Activated CD4-positive, alpha-beta T cell treated with anti-CD3 and anti-CD28 coated beads, Interleukin-2, Interleukin-4, amounts not matched to agents 100 ng/mL and 50 ng/mL, durations not matched to agents 16 hours and 8 hours (primary cell): ENCODE results near the gene PATZ1.
"Not testable (repeated sequence)": the region's sequence is repeated elsewhere in the genome, so short reads cannot be mapped to it uniquely, and the experiment has no call there.

Experiments used
- DNase-seq: peaks from one replicate; pipeline ENCODE4 v3.0.0-alpha.2; 2020; ENCODE audit warnings: low spot score

The PATZ1 gene

DNA sequence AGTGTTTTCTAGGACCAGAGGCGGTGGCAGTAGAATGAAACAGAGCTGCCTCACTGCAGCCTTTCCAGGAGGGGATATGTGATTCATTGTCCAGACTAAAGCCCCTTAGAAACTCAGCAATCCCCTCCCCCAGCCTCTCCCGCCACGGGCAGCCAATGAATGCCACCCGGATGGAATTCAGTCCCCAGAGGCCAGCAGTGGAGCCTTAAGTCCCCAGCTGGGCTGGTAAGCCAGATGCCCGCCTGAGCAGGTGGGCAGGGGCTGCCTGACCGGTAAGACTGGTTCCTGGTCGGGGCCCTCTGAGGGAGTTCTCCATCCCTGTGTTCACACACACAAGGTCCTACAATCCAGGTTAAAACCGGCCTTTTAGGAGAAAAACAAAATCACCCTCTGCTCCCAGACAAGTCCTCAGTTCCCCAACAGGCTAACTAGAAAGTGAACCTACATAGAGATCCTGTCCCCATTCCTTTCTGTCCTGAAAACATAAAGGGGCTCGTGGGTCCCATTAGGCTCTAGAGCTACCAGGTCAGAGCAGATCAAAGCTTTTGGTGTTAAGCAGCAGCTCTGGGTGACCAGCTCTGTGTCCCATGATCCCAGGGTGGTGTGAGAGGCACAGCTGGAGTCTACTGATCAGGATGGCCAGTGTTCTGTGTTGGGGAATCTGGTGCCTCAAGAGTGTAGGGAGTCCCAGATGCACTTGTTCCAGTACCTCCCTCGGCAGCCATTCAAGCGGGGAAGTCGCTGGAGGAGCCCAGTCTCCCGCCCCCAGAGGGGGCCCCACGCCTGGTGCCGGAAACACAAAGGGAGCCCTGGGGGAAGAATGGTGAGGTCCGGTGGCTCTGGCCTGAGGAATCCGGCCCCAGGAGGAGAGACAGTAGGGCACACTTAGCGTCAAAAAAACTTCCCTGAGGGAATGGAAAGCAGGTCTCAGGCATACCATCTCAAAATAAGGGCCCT lies 2.6 kb downstream of the PATZ1 start:
- peak; percentile 24 for DNase-seq

DNA sequence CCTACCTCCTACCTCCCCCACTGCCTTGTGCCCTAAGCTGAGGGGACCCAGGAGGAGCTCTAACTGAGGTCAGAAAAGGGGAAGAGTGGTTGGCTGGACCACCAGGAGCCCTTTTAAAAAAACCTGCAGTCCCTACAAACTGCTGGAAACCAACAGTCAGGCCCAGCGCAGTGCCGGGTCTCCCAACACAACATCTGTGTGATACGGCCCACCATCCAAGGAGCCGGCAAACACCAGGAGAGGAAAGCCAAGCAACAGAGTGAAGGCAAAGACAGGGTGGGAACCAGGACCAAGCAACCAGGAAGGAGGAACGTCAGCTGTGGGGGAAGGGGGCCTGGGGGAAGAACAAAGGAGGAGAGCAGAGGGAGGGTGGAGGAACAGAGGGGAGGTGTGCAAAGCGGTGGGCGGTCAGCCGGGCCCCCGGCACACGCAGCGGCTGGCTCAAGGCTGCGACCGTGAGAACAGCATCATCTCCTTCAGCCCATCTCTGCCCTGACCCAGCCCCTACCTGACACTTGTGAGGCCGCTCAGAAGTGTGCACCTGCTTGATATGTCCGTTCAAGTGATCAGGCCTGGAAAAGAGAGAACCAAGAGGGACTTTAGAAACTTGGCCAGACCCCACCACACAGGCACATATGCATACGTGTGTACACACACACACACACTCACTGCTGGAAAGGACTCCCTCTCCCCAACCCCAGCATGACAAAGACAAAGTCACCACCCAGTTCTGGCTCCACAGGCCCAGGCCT lies 3.6 kb downstream of the PATZ1 start:
- DNase-seq = no peak

DNA sequence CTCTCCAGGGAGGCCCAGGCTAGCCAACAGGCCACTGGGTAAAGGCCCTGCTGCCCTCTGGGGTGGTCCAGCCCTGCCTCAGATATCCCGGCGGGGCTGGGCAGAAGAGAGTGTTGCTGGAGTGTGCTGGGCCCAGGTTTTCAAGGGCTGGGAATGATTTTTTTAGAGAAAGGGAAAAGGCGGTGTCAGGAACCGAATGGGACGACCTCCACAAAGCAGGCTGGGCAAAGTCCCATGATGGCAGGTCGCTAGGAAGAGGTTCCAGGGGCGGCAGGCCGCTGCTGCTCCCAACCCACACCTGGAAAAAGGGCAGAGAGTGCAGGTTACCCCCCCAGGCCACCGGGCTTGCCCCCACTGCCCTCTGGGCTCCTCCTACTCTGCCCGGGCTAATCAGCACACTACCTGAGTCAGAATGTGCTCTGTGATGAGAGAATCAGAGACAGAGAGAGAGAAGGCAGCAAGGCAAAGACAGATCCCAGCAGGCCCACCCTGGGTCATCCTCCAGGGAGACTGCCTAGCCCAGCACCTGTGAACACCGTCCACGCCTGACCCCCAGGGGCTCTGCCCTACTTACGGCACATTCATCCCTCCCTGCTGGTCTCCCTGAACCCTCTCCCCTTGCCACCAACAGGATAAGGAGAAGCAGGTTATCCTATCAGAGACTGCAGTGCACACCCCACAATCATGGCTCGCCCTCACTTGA lies 4.6 kb downstream of the PATZ1 start:
- no peak for DNase-seq

DNA sequence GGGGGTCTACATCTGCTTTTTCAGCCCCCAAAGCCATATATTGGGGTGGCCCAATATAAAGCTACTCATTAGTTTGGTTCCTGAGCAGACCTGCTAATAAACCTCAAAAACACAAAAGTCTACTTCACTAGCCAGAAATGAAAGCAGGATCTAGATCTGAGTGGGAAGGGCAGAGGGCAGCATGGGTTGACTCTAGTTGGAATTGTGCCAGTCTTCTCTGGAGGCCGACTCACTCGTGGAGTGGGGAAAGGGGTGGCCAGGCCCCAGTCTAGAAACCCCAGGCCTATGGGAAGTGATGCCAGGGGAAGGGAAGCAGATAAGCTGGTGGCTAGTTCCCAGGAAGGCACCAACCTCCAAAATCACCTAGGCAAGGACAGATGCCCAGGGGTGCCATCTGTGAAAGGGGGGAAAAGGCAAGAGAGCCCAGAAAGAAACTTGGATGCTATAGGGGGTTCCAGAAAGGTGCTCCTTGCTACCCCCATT lies 5.3 kb downstream of the PATZ1 start:
- DNase-seq = no peak

DNA sequence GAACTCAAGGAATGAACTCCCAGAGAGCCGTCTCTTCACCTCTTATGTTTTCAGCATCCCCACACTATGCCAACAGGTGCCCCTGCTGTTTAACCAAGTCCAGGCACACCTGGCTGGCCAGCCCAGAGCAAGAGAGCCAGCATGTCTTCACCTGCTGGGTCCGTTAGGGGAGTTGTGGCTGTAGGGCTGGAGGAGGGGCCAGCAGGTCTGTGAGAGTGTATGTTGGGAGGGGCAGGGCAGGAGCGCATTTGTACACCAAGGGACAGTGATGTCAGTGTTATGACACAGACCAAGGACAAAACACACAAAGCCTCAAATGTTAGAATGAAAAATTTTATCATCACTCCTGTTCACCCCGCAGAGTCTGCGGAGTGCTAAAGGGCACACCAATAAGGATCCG lies 5.8 kb downstream of the PATZ1 start:
- DNase-seq = no peak

DNA sequence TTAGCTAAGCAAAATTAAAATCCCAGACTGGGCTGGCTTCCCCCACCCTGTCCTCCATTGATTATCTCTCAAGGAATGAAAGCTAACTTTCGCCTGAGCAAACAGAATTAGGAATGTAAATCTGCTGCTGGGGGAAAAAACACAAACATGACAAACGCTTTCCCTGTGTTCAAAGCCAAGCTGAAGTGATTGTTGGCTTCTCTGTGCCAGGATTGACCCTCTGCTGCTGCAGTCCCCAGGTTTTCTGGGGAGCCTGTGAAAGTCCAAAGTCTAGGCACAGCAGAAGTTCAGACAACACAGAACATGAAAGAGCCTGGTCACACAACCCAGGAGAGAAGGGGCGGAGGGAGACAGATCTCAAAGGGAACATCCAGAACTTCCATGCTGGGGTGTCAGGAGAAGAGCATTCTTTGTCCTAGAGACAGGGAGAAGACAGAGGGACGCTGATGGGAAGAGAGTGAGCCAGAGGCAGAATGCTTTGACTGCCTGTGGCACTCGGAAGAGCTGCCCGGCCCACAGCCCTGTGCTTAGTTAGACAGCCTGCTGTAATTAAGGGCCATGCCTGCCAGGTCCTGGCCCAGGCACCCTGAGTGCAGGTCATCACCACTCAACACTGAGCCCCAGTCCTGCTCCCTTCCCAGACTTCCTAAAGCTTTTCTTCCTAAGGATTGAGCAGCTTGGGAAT lies 6.9 kb downstream of the PATZ1 start:
- no peak for DNase-seq

DNA sequence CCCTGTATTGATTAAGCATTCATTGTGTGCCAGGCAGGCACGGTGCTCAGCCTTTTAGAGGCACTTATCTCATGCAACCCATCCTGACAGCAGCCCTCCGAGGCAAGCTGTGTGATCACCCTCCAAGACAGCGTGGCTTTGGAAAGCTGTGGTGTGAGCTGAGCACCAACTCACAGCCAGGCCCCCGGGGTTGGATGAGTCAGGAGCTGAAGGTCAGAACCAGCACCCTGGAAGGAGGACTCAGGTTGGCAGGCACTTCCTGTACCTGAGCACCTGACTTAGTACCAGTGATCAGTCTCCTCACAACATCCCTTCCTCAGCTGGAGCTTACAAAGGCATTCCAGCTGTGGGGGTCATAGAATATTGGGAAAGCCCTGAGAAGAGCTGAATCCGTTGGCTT lies 9.0 kb downstream of the PATZ1 start:
- no peak for DNase-seq

DNA sequence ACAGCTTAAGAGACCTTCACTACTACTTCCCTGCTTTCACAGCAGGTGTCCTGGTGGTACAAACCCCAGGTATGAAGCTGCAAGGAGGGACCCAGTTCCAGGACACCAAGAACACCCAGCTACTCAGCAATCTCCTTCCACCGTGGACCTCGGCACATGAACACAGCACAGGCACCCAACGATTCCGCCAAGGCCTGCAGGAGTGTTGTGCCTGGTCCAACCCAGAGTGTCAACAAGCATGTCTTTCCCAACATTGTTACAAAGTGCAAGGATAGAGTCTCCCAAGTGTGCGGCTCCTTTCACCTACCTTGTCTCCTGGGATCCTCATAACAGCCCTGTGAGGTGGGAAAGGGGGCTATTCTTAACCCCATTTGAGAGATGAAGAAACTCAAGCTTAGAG lies 11.8 kb downstream of the PATZ1 start:
- no peak for DNase-seq

DNA sequence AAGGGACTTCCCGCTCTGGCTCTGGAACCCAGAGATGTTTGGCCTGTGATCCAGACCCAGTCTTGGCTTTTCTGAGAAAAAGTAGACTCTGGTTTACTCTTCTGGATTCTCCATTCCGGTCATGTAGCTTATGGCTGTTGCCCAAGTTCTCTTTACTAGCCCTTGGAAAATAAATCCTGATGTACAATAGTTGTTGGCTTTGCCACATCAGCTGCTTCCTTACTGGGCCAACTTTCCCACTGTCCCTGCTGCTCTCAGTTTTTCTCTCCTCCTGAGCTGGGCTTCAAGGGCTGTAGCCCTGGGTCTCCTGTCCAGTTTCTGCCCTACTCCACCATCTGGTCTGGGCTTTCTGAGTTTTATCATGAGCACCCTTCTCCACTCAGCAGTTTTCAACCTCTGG lies 12.5 kb downstream of the PATZ1 start:
- no peak for DNase-seq

DNA sequence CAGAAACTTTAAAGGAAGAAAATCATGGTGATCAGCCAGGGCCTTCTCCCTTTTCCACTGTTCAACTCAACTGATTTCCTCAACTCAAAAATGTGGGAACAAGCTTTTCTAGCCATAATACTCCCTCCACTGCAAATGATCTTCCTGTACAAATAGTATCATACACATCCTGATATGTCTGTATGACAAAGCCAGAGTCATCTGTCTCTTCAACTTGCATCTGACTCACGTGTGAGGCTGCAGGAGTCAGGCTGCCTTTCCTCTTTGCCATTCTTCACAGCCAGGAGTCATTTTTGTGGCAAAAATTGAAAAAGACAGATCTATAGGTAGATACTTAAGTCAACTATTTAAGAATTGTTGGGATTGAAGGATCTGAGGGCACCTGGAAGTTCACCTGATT lies 13.3 kb downstream of the PATZ1 start:
- DNase-seq = no peak

DNA sequence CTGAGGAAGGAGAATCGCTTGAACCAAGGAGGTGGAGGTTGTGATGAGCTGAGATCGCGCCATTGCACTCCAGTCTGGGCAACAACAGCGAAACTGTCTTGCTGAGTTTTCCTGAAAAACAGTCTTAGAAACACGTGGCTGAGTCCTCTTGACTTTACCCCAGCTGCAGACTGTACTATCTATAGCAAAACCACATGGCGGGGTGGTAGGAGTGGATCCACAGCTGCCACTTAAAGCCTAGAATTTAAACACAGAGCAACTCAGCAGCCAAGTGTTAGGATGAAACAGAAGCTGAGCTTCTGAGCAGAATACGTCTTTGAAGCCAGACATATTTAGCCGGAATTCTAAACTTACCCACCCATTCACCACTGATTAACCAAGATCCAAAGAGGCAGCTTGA lies 14.1 kb downstream of the PATZ1 start:
- DNase-seq = no peak

DNA sequence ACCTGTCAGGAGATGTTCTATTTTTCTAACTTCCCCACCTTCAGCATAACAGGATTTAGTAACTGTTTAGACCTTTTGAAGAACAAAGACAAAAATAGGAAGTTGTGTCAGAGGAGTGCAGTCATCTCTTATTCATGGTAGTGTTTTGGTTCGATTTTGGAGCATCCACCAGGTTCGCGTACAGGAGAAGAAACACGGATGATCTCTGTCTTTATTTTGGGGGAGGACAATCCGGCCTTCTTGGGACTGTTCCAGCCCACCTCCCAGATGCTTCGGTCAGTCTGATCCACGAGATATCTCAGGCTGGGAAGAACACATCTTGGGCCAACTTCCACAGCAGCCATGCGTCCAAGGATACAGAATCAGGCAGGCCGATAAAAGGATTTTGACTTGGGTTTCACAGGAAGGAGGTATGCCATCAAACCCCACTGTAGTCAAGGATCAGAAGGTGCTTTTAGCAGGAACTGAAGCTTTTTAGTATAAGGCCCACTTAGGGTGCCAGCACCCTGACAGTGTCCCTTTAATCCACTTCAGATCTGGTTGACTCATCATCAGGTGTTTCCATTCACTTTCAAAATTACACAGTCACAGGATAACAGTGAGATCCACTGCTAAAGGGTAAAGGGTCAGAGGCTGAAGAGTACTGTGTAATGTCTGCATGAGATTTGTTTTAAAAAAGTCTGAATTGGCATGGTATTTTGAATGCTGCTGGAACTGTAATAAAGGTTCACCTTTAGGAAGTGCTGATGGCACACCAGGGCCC lies 16.5 kb downstream of the PATZ1 start:
- DNase-seq = peak; percentile 56

DNA sequence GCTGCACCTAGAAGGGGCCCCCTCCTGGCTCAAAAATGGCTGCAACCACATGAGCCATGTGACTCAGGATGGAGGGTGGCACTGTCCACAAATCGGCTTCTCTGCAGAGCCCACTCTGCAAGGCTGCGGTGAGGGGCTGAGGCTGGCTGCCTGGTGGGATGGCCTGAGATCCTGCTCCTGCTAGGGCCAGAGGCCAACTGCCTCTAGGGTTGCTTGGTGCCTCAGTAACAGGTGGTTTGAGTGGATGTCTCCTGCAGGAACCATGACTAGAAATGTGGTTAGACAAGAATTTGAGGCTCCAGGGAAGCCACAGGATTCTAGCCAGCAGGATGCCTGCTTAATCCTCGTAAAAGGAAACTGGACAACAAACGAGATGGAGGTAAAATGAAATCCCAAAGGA lies 17.1 kb downstream of the PATZ1 start:
- no peak for DNase-seq

DNA sequence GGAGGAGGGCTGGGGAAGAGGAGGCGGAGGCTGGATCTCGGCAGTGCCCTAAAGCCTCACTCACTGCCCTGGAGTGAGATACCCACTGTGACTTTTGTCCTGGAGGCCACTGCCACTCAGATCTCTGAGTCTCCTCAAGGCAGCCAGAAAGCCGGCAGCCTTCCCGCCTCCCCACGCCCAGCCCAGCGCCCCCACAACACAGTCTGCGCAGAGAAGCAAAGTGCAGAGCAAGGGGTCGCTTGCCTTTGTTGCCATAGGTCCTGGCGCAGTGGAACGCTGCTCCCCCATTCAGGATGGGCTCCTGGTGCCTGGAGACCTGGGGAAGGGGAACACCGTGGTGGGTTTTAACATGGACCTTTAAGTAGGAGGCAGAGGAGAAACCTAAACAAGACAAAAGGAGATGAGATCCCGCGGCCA lies 17.6 kb downstream of the PATZ1 start:
- DNase-seq = no peak

DNA sequence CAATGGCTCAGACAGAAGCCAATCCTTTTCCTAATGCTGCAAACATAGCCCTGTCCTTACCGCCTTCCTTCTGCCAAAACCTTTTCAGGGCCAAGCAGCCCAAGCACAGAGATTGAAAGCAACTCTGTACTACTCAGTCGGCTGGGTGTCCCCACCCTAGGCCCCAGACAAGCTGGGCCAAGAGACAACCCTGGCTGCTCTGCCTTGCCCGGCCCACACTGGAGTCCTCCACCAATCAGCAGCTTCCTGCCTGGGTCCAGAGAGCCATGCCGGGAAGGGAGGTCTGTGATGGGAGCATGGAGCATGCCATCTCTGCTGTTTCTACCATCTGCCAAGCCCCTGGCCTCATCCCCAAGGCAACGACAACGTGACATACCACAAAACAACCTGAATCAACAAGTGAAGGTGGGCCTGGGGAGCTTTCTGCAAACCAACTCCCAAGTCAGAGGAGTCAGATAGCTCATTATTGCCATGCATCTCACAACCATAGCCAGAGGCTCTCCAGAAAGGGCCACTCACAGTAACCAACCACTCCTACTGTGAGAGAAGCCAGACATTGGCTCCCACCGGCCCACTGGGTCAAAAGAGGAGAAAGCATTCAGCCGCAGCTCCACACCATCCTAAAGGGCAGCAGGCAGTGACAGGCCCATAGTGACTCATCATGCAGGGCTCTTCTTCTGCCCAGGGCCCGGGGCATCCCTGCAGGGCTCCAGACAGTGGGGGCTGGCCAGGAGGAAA lies 18.2 kb downstream of the PATZ1 start:
- no peak for DNase-seq

DNA sequence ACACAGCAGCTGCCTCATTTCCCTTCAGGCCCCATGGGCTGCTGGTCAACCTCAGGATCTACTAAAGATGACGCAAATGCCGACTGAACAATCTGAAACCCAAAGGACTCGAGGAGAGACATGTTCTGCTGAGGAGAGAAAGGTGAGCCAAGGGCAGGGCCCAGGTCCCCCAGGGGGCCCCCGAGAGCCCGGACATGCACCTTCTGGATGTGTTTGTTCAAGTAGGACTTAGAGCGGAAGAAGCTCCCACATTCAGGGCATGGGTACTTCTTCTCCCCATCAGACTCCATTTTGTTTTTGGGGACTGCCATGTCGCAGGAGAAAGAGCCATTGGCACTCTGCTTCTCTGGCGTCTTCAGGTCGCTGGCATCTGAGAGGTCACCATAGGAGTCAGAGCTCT lies 19.3 kb downstream of the PATZ1 start:
- no peak for DNase-seq

DNA sequence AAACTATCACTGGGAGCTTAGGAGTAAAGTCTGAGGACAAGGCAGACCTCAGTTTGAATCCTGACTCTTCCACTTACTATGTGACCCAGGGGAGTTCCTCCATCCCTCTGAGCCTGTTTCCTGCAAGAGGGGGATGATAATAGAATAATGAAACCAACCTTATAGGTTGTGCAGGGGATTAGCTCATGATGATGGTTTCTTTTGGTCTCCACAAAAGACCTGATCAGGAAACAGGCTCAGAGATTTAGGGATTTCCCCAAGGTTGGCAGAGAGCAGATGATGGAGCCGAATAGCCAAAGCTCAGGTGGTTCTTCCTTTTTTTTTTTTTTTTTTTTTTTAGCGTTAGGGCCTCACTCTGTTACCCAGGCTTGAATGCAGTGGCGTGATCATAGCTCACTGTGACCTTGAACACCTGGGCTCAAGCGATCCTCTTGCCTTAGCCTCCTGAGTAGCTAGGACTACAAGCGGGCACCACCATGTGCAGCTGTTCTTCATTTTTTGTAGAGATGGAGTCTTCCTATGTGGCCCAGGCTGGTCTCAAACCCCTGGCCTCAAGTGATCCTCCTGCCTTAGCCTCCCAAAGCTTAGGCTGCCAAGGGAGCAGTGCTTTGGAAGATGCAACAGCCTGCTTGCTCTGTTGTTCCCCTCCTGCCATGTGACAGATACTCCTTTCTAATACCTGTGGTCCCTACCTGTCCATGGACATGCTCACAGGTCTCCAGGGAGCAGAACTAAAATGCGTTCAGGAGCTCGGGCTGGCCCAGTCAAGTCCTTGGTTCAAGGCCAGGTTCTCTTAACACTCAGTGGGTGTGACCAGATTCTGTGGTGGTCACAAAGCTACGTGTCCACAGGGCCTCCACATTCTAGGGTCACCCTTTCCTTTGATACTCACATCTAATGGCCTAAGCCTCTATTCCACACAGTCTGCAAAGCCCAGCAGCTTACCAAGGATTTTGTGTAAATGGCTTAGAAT lies 22.3 kb downstream of the PATZ1 start:
- DNase-seq = no peak

DNA sequence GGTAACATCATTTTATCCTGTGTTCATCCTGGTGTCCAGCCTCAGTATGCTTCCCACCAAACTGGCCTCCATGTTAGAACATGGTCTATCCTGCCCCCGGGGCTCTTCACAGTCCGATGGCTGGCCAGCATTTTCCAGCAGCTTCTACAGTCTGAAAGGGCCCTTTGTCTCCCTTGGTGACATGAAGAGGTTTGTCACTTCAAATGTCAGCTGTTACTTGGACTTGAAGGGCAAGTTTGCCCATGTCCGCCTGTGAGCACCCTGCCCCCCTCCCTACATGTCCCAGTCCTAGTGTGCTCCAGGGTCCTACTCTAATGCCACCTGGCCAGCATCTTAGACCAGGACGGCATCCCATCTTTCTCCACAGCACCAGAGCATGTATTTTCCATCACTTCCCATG lies 24.7 kb downstream of the PATZ1 start:
- DNase-seq = no peak

DNA sequence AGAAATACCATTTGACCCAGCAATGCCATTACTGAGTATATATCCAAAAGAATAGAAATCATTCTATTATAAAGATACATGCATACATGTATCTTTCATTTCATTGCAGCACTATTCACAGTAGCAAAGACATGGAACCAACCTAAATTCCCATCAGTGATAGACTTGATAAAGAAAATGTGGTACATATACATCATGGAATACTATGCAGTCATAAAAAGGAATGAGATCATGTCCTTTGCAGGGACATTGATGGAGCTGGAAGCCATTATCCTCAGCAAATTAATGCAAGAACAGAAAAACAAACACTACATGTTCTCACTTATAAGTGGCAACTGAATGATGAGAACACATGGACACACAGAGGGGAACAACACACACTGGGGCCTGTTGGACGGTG lies 31.9 kb downstream of the PATZ1 start:
- DNase-seq = not testable (repeated sequence)
